Osteoblast (primary cell): ENCODE data around the gene NOX5. TPM values are rescaled to one million over a fixed set of nuclear protein-coding genes. Genes with fewer than 3 reads are reported as not detected.
A peak's percentile ranks its signal among the peaks of the same experiment; 100 is the strongest.

ENCODE experiments used
- DNase-seq: peaks from one replicate; pipeline ENCODE4 v3.0.0; 2011; ENCODE audit warnings: low spot score, mixed read lengths; ENCODE audit not compliant: insufficient read length; ENCODE audit errors: missing footprints
- H2AFZ ChIP-seq: 2 replicates; pipeline ENCODE4 v1.6.0; 2011; ENCODE audit warnings: mild to moderate bottlenecking, low read length
- H3K27ac ChIP-seq: 2 replicates; pipeline ENCODE4 v1.5.1; 2011; ENCODE audit warnings: mild to moderate bottlenecking, low read depth, low read length, moderate library complexity
- H3K27me3 ChIP-seq: 2 replicates; pipeline ENCODE4 v1.6.0; 2012; ENCODE audit warnings: mild to moderate bottlenecking, control low read depth, inconsistent platforms, low read length, moderate library complexity; ENCODE audit not compliant: insufficient read depth
- H3K36me3 ChIP-seq: 2 replicates; pipeline ENCODE4 v1.5.1; 2011; ENCODE audit warnings: mild to moderate bottlenecking, low read length, control low read depth, moderate library complexity; ENCODE audit not compliant: insufficient read depth
- H3K4me1 ChIP-seq: 2 replicates; pipeline ENCODE4 v1.5.1; 2011; ENCODE audit warnings: mild to moderate bottlenecking, low read length, control low read depth, moderate library complexity; ENCODE audit not compliant: insufficient read depth
- H3K4me2 ChIP-seq: 2 replicates; pipeline ENCODE4 v1.6.0; 2011; ENCODE audit warnings: mild to moderate bottlenecking, low read length; ENCODE audit not compliant: insufficient read depth
- H3K4me3 ChIP-seq: fragments of 200-600 bp; sonication (generic); 3 replicates; pipeline ENCODE4 v1.5.1; 2012; ENCODE audit warnings: mild to moderate bottlenecking, low read length, inconsistent platforms; ENCODE audit not compliant: insufficient read depth
- H3K79me2 ChIP-seq: 2 replicates; pipeline ENCODE4 v1.6.0; 2012; ENCODE audit warnings: mild to moderate bottlenecking, low read length, control low read depth, inconsistent platforms; ENCODE audit not compliant: insufficient read depth
- H3K9me3 ChIP-seq: 2 replicates; pipeline ENCODE4 v1.5.1; 2011; ENCODE audit warnings: low read depth, low read length, control low read depth
- H4K20me1 ChIP-seq: 2 replicates; pipeline ENCODE4 v1.6.0; 2012; ENCODE audit warnings: mild to moderate bottlenecking, low read length, control low read depth; ENCODE audit not compliant: insufficient read depth
- total RNA-seq: library from RNA; depleted of rRNA; stranded (reverse); fragments of >200 nt; gene quantifications from 2 replicates; pipeline ENCODE4 v1.2.3, GENCODE V29; 2012
- TF ChIP-seq, protein P1 (sequence below): IDR thresholded peaks from 2 replicates; pipeline ENCODE4 v1.5.1; 2011; ENCODE audit warnings: mild to moderate bottlenecking, low read depth, low read length, moderate library complexity; ENCODE audit errors: extremely low read depth

NOX5 gene
- total RNA-seq, 1 donor, result 0.36 TPM

DNA sequence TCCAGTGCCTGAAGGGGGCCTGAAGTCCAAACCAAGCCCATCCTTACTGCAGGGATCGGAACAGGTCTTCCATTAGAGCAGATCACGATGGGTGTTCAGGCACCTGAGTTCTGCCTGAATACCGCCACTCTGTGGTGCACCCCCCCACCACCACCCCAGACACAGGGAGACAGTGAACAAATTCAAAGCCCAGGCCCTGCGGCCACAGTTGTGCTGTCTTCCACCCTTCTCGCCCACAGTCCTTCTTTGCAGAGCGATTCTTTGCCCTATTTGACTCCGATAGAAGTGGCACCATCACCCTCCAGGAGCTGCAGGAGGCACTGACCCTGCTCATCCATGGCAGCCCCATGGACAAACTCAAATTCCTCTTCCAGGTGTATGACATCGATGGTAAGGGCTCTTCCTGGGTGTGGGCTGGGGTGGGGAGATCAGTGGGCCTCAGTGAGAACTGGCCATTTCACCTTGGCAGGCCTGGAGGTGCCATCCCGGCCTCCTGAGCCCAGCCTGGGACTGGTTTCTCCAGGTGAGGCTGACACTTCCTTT is 13.6 kb downstream of the NOX5 start:
- H3K9me3 ChIP-seq, result no peaks in the 10 kb centered on the region
- no peaks in the 10 kb centered on the region for H4K20me1 ChIP-seq
- H3K27ac ChIP-seq, result no peak overlapping the region
- DNase-seq, result no peak
- peaks cover 14% of the 10 kb centered on the region for H3K4me1 ChIP-seq
- no peak overlapping the region for H2AFZ ChIP-seq
- H3K27me3 ChIP-seq, result no peaks in the 10 kb centered on the region
- no peak overlapping the region for H3K4me2 ChIP-seq
- no peaks in the 10 kb centered on the region for H3K36me3 ChIP-seq
- TF ChIP-seq, protein P1, sequence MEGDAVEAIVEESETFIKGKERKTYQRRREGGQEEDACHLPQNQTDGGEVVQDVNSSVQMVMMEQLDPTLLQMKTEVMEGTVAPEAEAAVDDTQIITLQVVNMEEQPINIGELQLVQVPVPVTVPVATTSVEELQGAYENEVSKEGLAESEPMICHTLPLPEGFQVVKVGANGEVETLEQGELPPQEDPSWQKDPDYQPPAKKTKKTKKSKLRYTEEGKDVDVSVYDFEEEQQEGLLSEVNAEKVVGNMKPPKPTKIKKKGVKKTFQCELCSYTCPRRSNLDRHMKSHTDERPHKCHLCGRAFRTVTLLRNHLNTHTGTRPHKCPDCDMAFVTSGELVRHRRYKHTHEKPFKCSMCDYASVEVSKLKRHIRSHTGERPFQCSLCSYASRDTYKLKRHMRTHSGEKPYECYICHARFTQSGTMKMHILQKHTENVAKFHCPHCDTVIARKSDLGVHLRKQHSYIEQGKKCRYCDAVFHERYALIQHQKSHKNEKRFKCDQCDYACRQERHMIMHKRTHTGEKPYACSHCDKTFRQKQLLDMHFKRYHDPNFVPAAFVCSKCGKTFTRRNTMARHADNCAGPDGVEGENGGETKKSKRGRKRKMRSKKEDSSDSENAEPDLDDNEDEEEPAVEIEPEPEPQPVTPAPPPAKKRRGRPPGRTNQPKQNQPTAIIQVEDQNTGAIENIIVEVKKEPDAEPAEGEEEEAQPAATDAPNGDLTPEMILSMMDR, result no peak
- no peak overlapping the region for H3K4me3 ChIP-seq
- H3K79me2 ChIP-seq, result no peaks in the 10 kb centered on the region

DNA sequence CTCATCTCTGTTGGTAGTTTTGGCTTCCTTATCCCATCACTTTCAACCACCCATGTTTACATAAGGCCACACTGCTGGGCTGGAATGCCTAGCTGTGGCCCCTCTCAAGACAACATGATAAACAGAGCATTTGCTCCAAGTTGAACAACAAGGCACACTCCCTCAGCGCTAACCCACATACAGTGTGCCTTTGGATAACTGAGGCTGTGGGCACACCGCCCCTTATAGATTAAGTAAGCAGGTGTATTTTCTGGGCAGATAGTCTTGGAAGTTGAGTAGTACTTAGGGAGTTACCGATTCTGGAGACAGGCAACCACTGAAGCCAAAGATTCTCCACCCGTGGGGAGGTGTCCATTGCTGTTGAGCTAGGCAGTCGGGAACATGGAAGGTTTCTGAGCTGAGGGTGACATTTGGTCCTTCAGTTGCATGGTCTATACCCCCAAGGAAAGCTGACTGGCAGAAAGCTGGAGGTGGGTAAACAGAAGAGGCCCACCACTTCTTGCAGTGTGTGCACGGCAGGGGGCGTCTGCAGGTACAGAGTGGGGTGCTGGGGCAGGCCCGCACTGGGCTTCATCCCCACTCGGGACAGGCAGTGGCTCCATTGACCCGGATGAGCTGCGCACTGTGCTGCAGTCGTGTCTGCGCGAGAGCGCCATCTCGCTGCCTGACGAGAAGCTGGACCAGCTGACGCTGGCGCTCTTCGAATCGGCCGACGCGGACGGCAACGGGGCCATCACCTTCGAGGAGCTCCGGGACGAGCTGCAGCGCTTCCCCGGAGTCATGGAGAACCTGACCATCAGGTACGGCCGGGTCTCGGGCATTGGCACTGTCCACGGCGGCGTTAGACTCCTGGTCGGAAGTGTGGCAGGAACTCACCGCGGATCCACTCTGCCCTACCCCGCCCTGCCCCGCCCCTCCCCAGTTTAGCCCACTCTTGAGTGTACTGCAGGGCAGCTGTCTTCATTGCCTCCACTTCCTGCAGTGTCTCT is 16.8 kb downstream of the NOX5 start:
- Histone ChIP-seq H3K4me2 (peak overlapping the region; percentile 82), H3K27me3 (no peaks in the 10 kb centered on the region), H3K36me3 (no peaks in the 10 kb centered on the region), H3K4me1 (peaks cover 24% of the 10 kb centered on the region), H3K79me2 (no peaks in the 10 kb centered on the region), H3K9me3 (no peaks in the 10 kb centered on the region), H3K27ac (no peak overlapping the region), H4K20me1 (no peaks in the 10 kb centered on the region), H2AFZ (peak overlapping the region; percentile 89), H3K4me3 (peak overlapping the region; percentile 65)
- TF ChIP-seq, protein P1, result peak; percentile 60
- DNase-seq, result peak; percentile 96

DNA sequence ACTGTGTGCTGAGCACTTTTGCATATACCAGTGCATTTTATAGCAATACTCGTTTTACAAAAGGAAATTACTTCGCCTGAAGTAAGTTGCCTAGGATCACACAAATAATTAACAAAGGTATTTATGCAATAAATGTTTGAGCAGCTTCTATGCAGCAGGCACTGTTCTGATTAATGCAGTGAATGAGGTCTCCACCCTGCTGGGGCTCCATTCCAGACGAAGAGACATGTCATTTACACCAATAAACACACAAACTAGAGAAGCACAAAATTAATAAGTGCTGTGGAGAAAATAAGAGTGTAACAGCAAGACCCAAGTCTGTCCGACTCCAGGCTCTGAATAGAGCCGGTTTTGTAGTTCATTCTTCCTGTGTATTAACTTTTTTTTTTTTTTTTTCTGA is 17.5 kb downstream of the NOX5 start:
- Histone ChIP-seq H2AFZ (no peak overlapping the region), H3K4me2 (peak overlapping the region; percentile 82), H4K20me1 (no peaks in the 10 kb centered on the region), H3K9me3 (no peaks in the 10 kb centered on the region), H3K27me3 (no peaks in the 10 kb centered on the region), H3K4me1 (peaks cover 24% of the 10 kb centered on the region), H3K4me3 (peak overlapping the region; percentile 65), H3K36me3 (no peaks in the 10 kb centered on the region), H3K79me2 (no peaks in the 10 kb centered on the region), H3K27ac (no peak overlapping the region)
- no peak for DNase-seq
- TF ChIP-seq, protein P1, result no peak
